ENCODE measurements around the gene FRMD5.
"Not testable (repeated sequence)": the region's sequence is repeated elsewhere in the genome, so short reads cannot be mapped to it uniquely, and the experiment has no call there.

GRCh38 chr15:44229301-44229700 lies 34.2 kb upstream of the FRMD5 start:
- not testable (repeated sequence) for TF ChIP-seq CTCF (optimal IDR thresholded peaks at IDR 0.05 in 1 of 3, IDR thresholded peaks at IDR 0.05 in 1 of 3, conservative IDR thresholded peaks at IDR 0.05 in 1 of 3; ENCODE audit: extremely low read depth in 1 of 3, insufficient read depth in 2 of 3, low read length in 3 of 3); EZH2 (IDR thresholded peaks at IDR 0.05; ENCODE audit: low read length)

Data from keratinocyte (primary cell).